GM12878 (cell line): ENCODE data around the gene HPSE2.

Experiments
- CHD1 ChIP-seq: IDR thresholded peaks from 2 replicates; pipeline ENCODE4 v1.6.1; 2012; ENCODE audit warnings: low read depth, low read length, improper control_type of control experiment
- EZH2 ChIP-seq: IDR thresholded peaks from 2 replicates; pipeline ENCODE4 v1.6.1; 2012; ENCODE audit warnings: low read depth, mild to moderate bottlenecking, control low read depth, inconsistent platforms, low read length, borderline replicate concordance; ENCODE audit not compliant: control insufficient read depth
- TF ChIP-seq, protein P1 (sequence below), 3 experiments: IDR thresholded peaks in 2 of 3; conservative IDR thresholded peaks in 1 of 3; 2 replicates each; pipeline ENCODE4 v1.5.1; 2011; ENCODE audit warnings: low read depth in 3 of 3, low read length in 3 of 3, mild to moderate bottlenecking in 3 of 3, control low read depth in 2 of 3, moderate library complexity in 2 of 3, inconsistent platforms in 1 of 3, mixed read lengths in 1 of 3; ENCODE audit not compliant: control insufficient read depth in 2 of 3, insufficient read depth in 1 of 3; ENCODE audit errors: extremely low read depth in 1 of 3

DNA sequence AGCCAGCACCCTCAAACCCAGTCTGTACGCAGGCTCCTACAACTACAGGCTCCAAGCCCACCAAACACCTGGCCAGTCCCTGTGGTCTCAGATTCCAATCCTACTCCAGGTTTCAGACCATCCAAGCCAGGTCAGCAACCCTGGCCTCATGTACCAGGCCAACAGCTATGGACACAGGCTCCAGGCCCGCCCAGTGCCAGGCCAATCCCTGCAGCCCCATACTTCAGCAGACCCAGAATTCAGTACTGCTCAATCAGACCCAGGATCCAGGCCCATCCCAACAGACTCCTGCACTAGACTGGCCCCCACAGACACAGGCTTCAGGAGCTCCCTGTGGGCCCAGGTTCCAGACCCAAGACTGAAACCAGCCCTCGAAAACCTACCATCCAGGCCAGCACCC is 32.3 kb downstream of the HPSE2 start:
- TF ChIP-seq CHD1 (no peak), EZH2 (no peak)
- TF ChIP-seq, protein P1, sequence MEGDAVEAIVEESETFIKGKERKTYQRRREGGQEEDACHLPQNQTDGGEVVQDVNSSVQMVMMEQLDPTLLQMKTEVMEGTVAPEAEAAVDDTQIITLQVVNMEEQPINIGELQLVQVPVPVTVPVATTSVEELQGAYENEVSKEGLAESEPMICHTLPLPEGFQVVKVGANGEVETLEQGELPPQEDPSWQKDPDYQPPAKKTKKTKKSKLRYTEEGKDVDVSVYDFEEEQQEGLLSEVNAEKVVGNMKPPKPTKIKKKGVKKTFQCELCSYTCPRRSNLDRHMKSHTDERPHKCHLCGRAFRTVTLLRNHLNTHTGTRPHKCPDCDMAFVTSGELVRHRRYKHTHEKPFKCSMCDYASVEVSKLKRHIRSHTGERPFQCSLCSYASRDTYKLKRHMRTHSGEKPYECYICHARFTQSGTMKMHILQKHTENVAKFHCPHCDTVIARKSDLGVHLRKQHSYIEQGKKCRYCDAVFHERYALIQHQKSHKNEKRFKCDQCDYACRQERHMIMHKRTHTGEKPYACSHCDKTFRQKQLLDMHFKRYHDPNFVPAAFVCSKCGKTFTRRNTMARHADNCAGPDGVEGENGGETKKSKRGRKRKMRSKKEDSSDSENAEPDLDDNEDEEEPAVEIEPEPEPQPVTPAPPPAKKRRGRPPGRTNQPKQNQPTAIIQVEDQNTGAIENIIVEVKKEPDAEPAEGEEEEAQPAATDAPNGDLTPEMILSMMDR (IDR thresholded peaks at IDR 0.05 in 2 of 3, conservative IDR thresholded peaks at IDR 0.05 in 1 of 3; ENCODE audit: control insufficient read depth in 2 of 3, extremely low read depth in 1 of 3, insufficient read depth in 1 of 3, low read depth in 3 of 3, low read length in 3 of 3): no peak
